GM10248 (cell line): ENCODE data around the gene VPS51.

Experiments
- CTCF ChIA-PET: fragments of 300-600 bp; sonication (Branson Sonifier 250); formaldehyde crosslinking; extraction: SDS; loops from one replicate; lab custom pipeline; 2021; ENCODE audit warnings: antibody characterized with exemption; lab: Yijun Ruan, JAX
- POLR2A ChIA-PET: fragments of 350-650 bp; sonication (Branson Sonifier 250); formaldehyde crosslinking; extraction: SDS; loops from one replicate; lab custom pipeline; 2020; ENCODE audit warnings: antibody characterized with exemption; lab: Yijun Ruan, JAX
- DNase-seq: peaks from one replicate; pipeline ENCODE4 v3.0.0; 2012; ENCODE audit errors: extremely low spot score
- TF ChIP-seq, protein P1 (sequence below): IDR thresholded peaks from 2 replicates; pipeline ENCODE4 v1.5.1; 2012; ENCODE audit warnings: mild to moderate bottlenecking, low read depth; ENCODE audit errors: extremely low read depth, missing control alignments, control extremely low read depth

Gene VPS51

DNA sequence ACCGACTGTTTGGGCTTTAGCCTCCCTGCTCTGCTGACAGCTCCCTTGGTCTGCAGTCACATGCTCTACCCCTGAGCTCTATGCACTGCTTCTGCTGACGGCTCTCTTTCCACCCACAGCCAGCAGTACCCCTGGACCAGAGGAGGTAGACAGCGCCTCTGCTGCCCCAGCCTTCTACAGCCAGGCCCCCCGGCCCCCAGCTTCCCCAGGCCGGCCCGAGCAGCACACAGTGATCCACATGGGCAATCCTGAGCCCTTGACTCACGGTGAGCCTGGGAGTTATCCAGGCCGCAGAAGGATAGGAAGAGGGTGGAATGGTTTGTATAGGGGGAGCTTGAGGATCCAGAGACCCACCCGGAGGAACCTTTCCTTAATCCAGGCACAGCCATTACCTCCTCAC lies 9.2 kb upstream of the VPS51 start:
- no peak for DNase-seq
- CTCF ChIA-PET: interaction anchor here (2.5 kb wide), 1 partner anchor 25 kb away, joined by 18 read pairs; the partner anchor contains the start of gene TM7SF2
- POLR2A ChIA-PET: no interaction called here
- TF ChIP-seq, protein P1, sequence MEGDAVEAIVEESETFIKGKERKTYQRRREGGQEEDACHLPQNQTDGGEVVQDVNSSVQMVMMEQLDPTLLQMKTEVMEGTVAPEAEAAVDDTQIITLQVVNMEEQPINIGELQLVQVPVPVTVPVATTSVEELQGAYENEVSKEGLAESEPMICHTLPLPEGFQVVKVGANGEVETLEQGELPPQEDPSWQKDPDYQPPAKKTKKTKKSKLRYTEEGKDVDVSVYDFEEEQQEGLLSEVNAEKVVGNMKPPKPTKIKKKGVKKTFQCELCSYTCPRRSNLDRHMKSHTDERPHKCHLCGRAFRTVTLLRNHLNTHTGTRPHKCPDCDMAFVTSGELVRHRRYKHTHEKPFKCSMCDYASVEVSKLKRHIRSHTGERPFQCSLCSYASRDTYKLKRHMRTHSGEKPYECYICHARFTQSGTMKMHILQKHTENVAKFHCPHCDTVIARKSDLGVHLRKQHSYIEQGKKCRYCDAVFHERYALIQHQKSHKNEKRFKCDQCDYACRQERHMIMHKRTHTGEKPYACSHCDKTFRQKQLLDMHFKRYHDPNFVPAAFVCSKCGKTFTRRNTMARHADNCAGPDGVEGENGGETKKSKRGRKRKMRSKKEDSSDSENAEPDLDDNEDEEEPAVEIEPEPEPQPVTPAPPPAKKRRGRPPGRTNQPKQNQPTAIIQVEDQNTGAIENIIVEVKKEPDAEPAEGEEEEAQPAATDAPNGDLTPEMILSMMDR: no peak

DNA sequence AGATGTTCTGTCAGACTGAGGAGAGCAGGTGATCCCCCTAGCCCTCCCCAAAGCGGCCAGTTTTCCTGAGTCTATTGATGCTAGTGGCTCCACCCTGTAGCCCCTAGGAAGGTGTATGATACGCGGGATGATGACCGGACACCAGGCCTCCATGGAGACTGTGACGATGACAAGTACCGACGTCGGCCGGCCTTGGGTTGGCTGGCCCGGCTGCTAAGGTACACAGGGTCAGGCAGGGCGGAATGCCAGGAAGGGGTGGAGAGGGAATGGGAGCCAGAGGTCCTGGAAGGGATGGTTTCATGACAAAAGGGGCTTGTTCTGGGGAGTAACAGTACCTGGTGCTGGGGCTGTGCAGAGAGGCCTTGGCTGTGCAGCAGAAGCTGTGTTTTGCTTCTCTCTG lies 8.8 kb upstream of the VPS51 start:
- TF ChIP-seq, protein P1: no peak
- DNase-seq: no peak
- CTCF ChIA-PET: interaction anchor here (2.5 kb wide), 1 partner anchor 24 kb away, joined by 18 read pairs; the partner anchor contains the start of gene TM7SF2
- POLR2A ChIA-PET: no interaction called here

DNA sequence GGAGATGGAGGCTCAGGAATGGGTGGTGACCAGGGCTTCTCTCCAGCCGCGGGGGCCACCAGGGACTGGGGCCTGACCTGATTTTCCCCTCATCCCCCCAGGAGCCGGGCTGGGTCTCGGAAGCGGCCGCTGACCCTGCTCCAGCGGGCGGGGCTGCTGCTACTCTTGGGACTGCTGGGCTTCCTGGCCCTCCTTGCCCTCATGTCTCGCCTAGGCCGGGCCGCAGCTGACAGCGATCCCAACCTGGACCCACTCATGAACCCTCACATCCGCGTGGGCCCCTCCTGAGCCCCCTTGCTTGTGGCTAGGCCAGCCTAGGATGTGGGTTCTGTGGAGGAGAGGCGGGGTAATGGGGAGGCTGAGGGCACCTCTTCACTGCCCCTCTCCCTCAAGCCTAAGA lies 8.2 kb upstream of the VPS51 start:
- ChIA-PET POLR2A (no interaction called here), CTCF (interaction anchor here (3.8 kb wide), 1 partner anchor 23 kb away, joined by 22 read pairs; the partner anchor contains the start of gene TM7SF2)
- DNase-seq: no peak
- TF ChIP-seq, protein P1: no peak

DNA sequence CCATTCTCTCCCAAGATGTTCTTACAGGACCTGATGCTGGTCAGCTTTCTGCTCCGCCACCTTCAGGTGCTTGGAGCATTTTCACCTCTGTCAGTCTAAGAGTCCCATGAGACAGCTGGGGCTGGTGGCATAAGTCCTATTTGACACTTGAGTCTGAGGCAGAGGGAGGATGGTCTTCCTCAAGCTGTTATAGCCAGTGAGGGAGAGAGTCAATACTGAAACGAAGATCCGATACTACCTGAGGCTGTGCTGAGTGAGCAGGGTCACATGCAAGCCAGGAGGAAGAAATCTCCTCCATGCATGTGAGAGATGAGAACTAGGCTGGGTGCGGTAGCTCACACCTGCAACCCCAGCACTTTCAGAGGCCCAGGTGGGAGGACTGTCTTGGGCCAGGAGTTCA lies 6.4 kb upstream of the VPS51 start:
- POLR2A ChIA-PET: no interaction called here
- TF ChIP-seq, protein P1: no peak
- no peak for DNase-seq
- CTCF ChIA-PET: interaction anchor here (0.9 to 3.8 kb wide), 3 partner anchors 21 to 76 kb away, joined by 4 to 22 read pairs (median 4); partner anchors contain the start of genes ARL2, TM7SF2 and ZNHIT2

DNA sequence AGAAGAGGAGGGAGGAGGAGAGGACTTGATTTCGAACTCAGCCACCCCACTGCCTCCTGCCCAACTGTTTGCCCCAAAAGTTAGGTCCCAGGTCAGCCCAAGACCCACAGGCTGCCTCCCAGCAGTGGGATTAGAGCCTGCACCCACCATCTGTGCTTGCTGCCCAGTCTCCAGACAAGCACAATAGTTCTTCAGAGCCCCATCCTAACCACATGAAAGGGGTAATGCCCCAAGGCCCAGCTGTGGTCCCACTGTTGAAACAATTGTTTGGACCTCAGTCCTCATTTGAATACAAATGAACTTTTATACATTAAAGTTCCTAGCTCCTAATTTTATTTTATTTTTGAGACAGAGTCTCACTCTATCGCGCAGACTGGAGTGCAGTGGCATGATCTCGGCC lies 5.4 kb upstream of the VPS51 start:
- CTCF ChIA-PET: interaction anchor here (1.2 to 3.8 kb wide), 3 partner anchors 12 to 20 kb away, joined by 3 to 22 read pairs (median 4); partner anchors contain the start of gene TM7SF2
- POLR2A ChIA-PET: interaction anchor here (0.6 kb wide), 1 partner anchor 175 kb away, joined by 3 read pairs; no protein-coding TSS in a partner anchor
- no peak for DNase-seq
- TF ChIP-seq, protein P1: no peak

DNA sequence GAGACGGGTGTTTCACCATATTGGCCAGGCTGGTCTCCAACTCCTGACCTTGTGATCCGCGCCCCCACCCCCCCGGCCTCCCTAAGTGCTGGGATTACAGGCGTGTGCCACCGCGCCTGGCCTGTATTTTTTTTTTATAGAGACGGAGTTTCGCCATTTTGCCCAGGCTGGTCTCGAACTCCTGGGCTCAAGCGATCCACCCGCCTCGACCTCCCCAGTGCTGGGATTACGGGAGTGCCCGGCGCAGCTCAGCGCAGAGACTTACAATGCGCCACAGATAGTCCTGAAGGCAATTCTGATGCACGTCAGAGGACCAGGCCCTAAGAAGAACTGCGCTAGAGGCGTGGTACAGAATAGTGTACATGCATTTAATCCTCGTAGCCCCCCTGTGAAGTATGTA lies 587 bp upstream of the VPS51 start:
- ChIA-PET CTCF (interaction anchor here (1.1 to 10.5 kb wide), 2 partner anchors 12 to 15 kb away, joined by 5 to 165 read pairs; partner anchors contain the start of genes CDCA5, TM7SF2 and ZFPL1), POLR2A (interaction anchor here (0.7 kb wide), 1 partner anchor 20 kb away, joined by 6 read pairs; no protein-coding TSS in a partner anchor)
- no peak for DNase-seq
- TF ChIP-seq, protein P1: no peak
